Mesothelial cell of epicardium (in vitro differentiated cells): Measurements from ENCODE around the gene NAGLU. TPM values are rescaled to one million over a fixed set of nuclear protein-coding genes. Genes with fewer than 3 reads are reported as not detected.

Experiments
- DNase-seq, 2 experiments: peaks; one replicate each; pipeline ENCODE4 v3.0.0; 2021; ENCODE audit warnings: low spot score in 2 of 2; ENCODE audit not compliant: unreplicated experiment in 2 of 2
- H3K27ac Mint-ChIP-seq: 2 replicates; pipeline ENCODE4 v1.8.0; 2021; ENCODE audit warnings: mixed read lengths
- H3K27me3 Mint-ChIP-seq: 2 replicates; pipeline ENCODE4 v1.8.0; 2021; ENCODE audit warnings: low read depth, mixed read lengths
- H3K36me3 Mint-ChIP-seq: 2 replicates; pipeline ENCODE4 v1.8.0; 2021; ENCODE audit warnings: mixed read lengths
- H3K4me1 Mint-ChIP-seq: 2 replicates; pipeline ENCODE4 v1.8.0; 2021; ENCODE audit warnings: mixed read lengths
- H3K4me3 Mint-ChIP-seq: 2 replicates; pipeline ENCODE4 v1.8.0; 2021; ENCODE audit warnings: mild to moderate bottlenecking, moderate library complexity, mixed read lengths
- H3K9me3 Mint-ChIP-seq: 2 replicates; pipeline ENCODE4 v1.8.0; 2021; ENCODE audit warnings: mixed read lengths
- total RNA-seq: library from RNA; stranded (reverse); gene quantifications from 3 replicates; pipeline ENCODE4 v1.2.1, GENCODE V29; 2021
- TF ChIP-seq, protein P1 (sequence below): fragments of 200-600 bp; sonication (generic); IDR thresholded peaks from one replicate; pipeline ENCODE4 v1.5.0; 2021; ENCODE audit warnings: antibody characterized with exemption; ENCODE audit not compliant: unreplicated experiment

The NAGLU gene
- total RNA-seq = 31.0 to 31.9 TPM (median 31.5 TPM) in 3 replicates

DNA sequence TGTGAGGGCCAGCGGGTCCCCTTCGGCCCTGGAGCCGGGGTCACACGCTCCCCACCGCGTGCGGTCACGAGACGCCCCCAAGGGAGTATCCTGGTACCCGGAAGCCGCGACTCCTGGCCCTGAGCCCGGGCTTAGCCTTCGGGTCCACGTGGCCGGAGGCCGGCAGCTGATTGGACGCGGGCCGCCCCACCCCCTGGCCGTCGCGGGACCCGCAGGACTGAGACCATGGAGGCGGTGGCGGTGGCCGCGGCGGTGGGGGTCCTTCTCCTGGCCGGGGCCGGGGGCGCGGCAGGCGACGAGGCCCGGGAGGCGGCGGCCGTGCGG lies at the start of gene NAGLU:
TSS of gene NAGLU (plus strand) at position 194 of the 324 bp plus-strand sequence. CDS start at position 226, 32 bp downstream.
- H3K27me3 Mint-ChIP-seq = no peaks in the 10 kb centered on the region
- no peaks in the 10 kb centered on the region for H3K9me3 Mint-ChIP-seq
- peaks cover 14% of the 10 kb centered on the region for H3K36me3 Mint-ChIP-seq
- peak within 1 kb of the TSS; percentile 94 for H3K27ac Mint-ChIP-seq
- peak; percentile 82 to 92 for DNase-seq
- TF ChIP-seq, protein P1, sequence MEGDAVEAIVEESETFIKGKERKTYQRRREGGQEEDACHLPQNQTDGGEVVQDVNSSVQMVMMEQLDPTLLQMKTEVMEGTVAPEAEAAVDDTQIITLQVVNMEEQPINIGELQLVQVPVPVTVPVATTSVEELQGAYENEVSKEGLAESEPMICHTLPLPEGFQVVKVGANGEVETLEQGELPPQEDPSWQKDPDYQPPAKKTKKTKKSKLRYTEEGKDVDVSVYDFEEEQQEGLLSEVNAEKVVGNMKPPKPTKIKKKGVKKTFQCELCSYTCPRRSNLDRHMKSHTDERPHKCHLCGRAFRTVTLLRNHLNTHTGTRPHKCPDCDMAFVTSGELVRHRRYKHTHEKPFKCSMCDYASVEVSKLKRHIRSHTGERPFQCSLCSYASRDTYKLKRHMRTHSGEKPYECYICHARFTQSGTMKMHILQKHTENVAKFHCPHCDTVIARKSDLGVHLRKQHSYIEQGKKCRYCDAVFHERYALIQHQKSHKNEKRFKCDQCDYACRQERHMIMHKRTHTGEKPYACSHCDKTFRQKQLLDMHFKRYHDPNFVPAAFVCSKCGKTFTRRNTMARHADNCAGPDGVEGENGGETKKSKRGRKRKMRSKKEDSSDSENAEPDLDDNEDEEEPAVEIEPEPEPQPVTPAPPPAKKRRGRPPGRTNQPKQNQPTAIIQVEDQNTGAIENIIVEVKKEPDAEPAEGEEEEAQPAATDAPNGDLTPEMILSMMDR = no peak
- H3K4me3 Mint-ChIP-seq = peak within 1 kb of the TSS; percentile 77
- peaks cover 30% of the 10 kb centered on the region for H3K4me1 Mint-ChIP-seq

DNA sequence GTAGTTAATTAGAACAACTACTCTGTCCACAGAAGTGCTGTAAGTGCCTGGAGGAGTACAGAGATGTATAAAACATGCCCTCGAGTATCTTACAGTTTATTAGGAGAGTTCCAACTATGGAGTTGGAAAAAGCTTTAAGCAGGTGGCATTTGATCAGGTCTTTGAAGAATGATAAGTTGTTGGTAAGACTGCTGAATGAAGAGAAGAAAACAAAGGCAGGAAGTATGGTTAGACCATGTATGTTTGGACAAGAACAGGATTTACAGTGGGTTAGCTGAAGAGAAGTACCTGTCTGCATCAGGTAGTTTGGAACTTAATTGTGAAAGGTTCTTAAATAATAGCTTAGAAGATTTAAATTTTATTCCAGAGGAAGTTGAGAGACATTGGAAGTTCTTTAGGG lies 48.0 kb upstream of the NAGLU start:
- TF ChIP-seq, protein P1 = no peak
- no peak for DNase-seq
- Mint-ChIP-seq H3K4me1 (no peaks in the 10 kb centered on the region), H3K4me3 (no peak overlapping the region), H3K27me3 (no peaks in the 10 kb centered on the region), H3K27ac (no peak overlapping the region), H3K36me3 (peaks cover 26% of the 10 kb centered on the region), H3K9me3 (no peaks in the 10 kb centered on the region)

DNA sequence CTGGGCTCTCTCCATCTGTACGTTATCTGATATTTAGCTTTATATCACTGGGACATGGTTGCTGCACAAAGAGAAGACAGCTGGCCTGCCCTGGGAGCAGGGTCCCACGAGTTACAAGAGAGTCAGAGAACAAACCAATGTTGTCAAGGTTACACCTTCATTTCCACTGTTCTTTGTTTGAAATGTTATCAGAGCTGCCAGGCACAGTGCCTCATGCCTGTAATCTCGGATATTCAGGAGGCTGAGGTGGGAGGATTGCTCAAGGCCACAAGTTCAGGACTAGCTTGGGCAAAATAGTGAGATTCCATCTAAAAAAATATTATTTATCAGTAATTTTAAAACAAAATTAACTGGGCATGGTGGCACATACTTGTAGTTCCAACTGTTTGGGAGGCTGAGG lies 42.7 kb upstream of the NAGLU start:
- Mint-ChIP-seq H3K27me3 (no peaks in the 10 kb centered on the region), H3K4me3 (no peak overlapping the region), H3K4me1 (peaks cover 3% of the 10 kb centered on the region), H3K36me3 (peaks cover 31% of the 10 kb centered on the region), H3K9me3 (no peaks in the 10 kb centered on the region), H3K27ac (no peak overlapping the region)
- TF ChIP-seq, protein P1 = no peak
- DNase-seq = no peak

DNA sequence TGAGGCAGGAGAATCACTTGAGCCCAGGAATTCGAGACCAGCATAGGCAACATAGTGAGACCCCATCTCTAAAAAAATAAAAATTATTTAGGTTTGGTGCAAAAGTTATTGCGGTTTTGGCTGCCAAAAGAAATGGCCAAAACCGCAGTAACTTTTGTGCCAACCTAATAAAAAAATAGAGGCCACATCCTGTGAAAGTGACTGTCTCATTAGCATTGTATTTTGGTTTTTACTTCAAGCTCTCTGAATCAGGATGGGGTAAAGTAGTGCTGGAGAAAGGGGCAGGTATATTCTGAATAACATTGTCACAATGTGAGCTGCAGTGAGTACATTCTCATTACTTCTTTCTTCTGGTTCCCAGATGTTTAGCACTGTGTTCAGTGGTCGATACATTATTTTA lies 41.4 kb upstream of the NAGLU start:
- Mint-ChIP-seq H3K36me3 (peaks cover 28% of the 10 kb centered on the region), H3K9me3 (no peaks in the 10 kb centered on the region), H3K27me3 (no peaks in the 10 kb centered on the region), H3K4me1 (peaks cover 3% of the 10 kb centered on the region), H3K27ac (no peak overlapping the region), H3K4me3 (no peak overlapping the region)
- TF ChIP-seq, protein P1 = no peak
- DNase-seq = no peak

DNA sequence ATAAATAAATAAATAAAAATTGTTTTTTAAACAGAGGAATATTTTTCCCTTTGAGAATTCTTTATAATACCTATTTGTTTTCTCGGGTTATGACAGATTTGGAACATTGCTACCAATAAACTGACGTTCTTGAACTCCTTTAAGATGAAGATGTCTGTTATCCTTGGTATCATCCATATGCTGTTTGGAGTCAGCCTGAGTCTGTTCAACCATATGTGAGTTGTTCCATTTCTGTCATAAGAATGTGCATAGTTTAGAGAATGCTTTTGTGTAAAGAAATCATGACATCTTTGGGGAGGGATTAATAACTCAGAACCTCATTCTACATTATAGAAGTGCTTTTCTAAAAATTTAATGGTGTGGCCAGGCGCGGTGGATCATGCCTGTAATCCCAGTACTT lies 37.2 kb upstream of the NAGLU start:
- no peak for DNase-seq
- Mint-ChIP-seq H3K4me1 (peaks cover 3% of the 10 kb centered on the region), H3K27me3 (no peaks in the 10 kb centered on the region), H3K27ac (no peak overlapping the region), H3K36me3 (peaks cover 35% of the 10 kb centered on the region), H3K4me3 (no peak overlapping the region), H3K9me3 (no peaks in the 10 kb centered on the region)
- TF ChIP-seq, protein P1 = no peak

DNA sequence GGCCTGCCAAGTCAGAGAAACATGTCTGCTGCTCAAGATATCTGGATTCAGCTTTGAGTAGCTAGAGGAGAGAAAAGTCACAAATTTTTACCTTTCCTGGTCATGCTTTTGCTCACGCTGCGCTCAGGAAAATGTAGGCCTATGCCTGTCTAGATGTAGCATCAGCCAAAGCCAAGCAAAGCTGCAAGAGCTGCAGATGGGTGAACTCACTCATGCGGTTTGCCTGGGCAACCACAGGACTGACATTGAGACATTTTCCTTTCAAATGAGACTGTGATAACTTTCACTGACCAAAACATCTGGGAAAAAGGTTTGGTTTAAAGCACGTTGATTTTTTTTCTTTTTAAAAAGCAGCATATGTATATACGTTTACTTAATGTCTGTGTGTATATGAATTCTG lies 34.0 kb upstream of the NAGLU start:
- H3K4me3 Mint-ChIP-seq = no peak overlapping the region
- H3K9me3 Mint-ChIP-seq = no peaks in the 10 kb centered on the region
- H3K4me1 Mint-ChIP-seq = peaks cover 12% of the 10 kb centered on the region
- no peak for DNase-seq
- H3K27me3 Mint-ChIP-seq = no peaks in the 10 kb centered on the region
- H3K36me3 Mint-ChIP-seq = peaks cover 20% of the 10 kb centered on the region
- TF ChIP-seq, protein P1 = no peak
- H3K27ac Mint-ChIP-seq = no peak overlapping the region
